GM15510 (cell line): Measurements from ENCODE around the gene CUL1.

Experiments
- POLR2A ChIP-seq: IDR thresholded peaks from 3 replicates; pipeline ENCODE4 v1.6.1; 2011; ENCODE audit warnings: borderline replicate concordance; ENCODE audit not compliant: insufficient read length; ENCODE audit errors: extremely low read depth

CUL1 gene

DNA sequence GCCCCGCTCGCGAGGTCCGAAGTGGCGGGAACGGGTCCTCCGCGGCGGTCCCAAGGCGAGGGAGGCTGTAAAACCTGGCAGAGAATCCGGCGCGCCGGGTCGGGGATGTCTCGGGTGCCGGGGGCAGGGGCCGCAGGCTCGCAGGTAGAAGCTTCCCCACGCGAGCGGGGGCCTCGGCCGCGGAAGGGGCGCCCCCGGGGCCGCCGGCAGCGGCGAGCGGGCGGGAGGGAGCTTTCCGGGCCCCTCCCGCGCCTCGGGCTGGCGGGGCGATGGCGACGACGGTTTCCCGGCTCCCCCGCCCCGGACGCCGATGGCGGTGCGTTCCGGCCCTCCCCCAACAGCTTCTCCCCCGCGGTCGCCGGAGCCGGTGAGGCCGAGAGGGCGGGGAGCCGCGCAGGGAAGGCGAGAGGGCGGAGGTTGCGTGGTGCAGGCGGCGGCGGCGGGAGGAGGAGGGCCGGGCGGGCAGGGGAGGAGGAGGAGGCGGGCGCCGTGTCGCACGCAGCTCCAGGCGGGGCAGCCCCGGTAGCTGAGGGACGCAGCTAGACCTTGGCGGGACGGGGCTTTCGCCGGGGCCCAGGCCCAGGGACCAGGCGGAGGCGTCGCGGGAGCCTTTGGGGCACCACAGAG is at the start of gene CUL1:
Gene CUL1, plus strand, starts transcription at position 507 of the 627 bp plus-strand sequence. CDS start 31,220 bp downstream, outside the sequence.
- peak; percentile 74 for TF ChIP-seq POLR2A

DNA sequence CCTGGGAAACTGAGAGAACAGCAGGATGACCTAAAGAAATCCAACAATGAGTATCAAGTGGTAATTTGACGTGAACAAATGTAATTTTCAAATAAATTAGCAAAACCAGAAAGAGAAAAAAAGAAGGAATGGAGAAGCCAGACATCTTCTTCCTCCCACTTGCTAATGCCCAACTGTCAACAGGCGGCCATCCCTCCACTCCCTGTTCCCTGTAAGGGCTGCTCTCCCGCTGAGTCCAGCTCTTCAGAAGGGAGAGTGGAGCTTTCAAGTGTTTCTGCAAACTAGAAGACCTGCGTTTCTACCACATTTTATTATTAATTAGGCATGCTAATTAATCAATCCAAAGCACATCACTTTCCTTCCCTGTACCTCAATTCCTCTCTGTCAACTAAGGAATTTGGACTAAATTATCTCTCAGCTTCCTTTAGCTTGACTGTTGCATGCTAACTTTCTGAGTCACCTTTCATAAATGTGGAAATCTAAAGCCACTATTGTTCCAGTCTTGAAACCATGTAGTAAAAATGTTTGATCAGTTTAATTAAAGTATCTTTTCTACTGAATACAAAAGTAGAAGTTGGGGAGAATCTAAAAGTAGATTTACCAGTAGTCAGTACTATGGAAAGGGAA is 48.4 kb upstream of the CUL1 start:
- no peak for TF ChIP-seq POLR2A

DNA sequence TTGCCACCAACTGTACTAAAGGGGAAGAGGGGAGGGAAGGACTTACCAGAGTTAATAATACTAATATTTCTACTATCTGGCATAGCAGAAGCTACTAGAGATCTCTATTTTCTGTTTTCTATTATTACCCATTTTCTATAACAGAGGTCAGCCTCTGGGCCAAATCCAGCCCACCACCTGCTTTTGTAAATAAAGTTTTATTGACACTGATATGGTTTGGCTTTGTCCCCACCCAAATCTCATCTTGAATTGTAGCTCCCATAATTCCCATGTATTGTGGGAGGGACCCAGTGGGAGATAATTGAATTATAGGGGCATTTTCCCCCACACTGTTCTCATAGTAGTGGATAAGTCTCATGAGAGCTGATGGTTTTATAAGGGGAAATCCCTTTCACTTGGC is 45.9 kb upstream of the CUL1 start:
- no peak for TF ChIP-seq POLR2A

DNA sequence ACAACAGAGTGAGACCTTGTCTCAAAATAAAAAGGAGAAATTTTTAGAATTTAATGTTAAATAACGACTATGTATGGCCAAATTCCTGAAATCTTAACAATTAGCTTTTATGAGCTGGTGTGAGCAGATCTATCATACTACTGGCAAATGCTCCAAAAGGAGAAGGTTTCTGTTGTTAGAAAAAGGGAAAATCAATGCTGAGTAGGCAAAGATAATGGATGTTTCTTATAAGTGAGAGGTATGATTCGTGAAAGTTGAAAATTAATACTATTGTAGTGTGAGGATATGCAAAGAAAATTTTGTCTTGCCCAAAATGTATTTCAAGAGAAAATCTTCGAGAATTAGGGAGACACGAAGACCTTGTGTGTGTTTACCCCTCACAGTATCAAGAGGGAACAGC is 40.8 kb upstream of the CUL1 start:
- TF ChIP-seq POLR2A = no peak

DNA sequence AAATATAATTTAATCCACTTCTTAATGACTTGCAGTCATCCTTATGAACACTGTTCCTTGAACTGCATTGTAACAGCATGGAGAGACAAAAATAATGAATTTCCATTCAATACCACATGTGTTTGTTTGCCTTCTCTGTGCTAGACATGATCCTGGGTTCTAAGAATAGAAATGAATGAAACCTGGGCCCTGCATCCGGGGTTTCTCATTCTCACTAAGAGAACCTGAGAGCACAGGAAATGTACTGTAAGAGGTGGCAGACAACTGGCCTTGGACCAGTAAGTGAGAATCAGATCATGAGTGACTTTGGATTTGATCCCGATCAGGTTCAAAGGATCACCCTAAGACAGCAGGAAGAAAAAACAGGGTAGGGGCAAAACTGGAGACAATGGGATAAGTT is 37.2 kb upstream of the CUL1 start:
- TF ChIP-seq POLR2A = no peak

DNA sequence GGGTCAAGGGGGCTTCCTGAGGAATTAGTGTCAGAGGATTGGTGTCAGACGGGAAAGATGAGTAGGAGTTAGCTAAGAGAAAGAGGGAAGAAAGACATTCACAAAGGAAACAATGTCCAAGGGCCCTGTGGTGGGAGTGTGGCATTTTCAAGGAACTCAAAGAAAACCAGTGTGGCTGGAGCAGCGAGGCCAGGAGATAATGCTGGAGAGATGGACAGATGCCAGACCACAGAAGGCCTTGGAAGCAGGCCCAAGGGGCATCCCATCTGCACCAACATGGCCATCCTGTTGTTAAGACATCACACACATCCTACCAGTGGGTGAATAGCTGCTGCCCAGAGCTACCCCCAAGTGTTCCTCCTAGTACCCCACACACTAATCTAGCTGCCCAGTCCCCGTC is 36.1 kb upstream of the CUL1 start:
- TF ChIP-seq POLR2A = no peak

DNA sequence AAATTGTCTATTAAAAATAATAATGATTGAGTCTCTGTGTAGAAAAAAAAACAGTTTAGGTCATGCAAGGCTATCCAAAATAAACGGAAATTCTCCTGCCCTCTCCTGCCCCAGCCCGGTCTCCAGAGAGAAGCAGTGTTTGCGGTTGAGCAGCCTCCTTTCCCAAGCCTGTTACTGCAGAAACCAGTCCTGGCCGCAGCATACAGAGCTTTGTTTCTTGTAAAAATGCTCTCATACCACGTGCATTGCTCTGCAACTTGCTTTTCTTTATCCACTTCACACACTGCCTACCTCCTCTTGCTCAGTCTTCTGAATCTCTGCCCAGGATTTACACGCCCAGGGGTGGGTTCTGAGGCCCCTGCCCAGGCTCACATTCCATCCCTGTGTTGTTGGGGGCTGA is 34.4 kb upstream of the CUL1 start:
- TF ChIP-seq POLR2A = no peak

DNA sequence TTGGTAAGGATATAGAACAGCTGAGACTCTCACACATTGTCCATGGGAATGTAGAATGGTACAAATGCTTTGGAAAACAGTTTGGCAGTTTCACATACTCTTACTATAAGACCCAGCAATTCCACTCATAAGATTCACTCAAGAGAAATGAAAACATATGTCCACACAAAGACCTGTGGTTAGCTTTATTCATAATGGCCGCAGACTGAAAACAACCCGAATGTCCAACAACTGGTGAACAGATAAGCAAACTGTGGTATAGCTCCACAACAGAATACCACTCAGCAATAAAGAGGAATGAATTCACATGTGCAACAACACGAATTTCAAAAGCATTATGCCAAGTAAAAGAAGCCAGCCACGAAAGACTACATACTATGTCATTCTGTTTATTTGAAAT is 33.5 kb upstream of the CUL1 start:
- no peak for TF ChIP-seq POLR2A

DNA sequence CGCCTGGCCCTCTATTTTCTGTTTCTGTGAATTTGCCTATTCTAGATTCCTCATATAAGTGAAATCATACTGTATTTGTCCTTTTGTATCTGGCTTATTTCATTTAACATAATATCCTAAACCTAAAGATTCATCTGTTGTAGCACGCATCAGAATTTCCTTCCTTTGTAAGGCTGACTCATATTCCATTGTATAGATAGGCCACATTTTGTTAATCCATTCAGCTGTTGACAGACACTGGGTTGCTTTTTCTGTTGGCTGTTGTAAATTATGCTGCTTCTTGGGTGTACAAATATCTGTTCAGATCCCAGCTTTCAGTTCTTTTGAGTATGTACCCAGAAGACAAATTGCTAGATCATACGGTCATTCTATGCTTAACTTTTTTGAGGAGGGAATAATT is 28.8 kb upstream of the CUL1 start:
- TF ChIP-seq POLR2A = no peak

DNA sequence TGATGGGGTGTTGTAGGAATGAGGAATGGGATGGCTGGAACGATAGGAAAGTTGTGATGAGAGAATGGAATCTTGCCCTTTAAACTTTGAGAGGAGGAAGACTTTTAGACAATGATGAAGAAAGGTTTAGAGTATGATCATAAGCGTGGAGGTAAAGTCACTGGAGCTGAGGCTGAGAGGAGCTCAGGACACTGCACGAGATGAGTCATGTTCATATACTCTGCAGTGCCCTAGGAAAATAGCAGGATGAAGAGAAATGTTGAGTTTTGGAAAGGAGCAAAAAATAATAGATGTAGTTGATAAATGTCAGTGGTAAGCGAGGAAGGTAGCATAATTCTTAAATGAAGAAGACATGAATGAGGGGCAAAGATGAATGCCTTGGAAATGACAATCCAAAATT is 28.3 kb upstream of the CUL1 start:
- TF ChIP-seq POLR2A = no peak

DNA sequence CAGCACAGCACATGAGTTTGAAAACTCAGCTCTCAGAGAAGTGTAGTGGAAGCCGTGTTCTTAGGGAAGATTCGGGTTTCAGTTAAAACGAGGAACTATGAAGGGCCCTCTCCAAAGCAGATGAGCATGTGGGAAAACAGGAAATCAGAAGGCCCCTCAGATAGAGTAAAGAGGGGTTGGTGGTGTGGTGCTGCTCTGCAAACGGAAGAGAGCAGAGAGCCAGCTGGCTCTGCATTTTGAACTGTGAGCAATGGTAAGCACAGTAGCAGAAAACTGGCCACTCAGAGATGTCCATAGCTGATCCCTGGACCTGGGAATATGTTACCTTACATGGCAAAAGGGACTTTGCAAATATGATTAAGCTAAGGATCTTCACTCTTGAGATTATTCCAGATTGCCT is 27.9 kb upstream of the CUL1 start:
- no peak for TF ChIP-seq POLR2A

DNA sequence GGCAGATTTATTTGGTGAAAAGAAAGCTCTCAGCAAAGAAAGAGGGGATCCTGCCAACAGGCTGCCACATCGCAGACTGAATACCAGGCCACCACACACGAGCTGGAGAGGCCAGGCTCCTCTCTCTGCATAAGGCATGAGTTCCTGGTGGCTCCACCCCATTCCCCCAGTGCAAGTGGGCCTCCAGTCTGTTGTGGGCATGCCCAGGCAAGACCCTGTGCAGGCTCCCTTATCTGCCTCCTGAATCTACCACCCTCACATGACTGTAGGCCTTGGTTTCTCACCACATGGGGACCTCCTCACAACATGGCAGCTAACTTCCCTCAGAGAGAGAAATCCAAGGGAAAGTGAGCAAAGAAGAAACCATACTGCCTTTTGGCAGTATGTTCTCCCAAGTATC is 26.7 kb upstream of the CUL1 start:
- TF ChIP-seq POLR2A = no peak

DNA sequence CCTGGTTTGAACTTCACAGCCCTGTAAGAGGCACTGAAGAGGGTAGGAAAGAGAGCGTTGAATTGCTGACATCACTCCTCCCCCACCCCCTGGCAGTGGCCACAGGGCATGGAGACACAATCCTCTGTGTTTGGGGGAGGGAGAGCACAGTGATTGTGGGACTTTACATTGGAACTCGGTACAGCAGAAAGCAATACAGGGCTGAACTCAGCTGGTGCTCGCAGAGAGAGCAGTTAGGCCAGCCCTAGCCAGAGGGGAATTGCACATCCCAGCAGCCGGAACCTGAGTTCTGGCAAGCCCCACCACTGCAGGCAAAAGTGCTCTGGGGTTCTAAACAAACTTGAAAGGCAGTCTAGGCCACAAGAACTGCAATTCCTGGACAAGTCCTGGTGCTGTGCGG is 24.0 kb upstream of the CUL1 start:
- no peak for TF ChIP-seq POLR2A

DNA sequence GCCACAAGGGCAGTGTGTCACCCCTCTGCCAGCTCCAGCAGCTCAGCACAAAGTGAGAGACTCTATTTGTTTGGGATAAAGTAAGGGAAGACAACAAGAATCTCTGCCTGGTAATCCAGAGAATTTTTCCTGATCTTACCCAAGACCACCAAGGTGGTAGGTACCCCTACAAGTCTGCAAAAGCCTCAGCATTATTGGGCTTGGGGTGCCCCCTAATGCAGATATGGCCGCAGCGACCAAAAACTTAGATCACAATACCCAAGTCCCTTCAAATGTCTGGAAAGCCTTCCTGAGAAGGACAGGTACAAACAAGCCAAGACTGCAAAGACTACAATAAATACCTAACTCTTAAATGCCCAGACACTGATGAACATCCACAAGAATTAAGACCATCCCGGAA is 22.4 kb upstream of the CUL1 start:
- TF ChIP-seq POLR2A = no peak

DNA sequence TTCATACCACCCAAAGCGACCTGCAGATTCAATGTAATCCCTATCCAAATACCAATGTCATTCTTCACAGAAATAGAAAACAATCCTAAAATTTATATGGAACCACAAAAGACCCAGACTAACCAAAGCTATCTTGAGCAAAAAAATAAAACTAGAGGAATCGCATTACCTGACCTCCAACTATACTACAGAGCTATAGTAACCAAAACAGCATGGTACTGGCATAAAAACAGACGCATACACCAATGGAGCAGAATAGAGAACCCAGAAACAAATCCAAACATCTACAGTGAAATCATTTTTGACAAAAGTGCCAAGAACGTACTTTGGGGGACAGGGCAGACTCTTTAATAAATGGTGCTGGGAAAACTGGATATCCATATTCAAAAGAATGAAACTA is 16.9 kb upstream of the CUL1 start:
- no peak for TF ChIP-seq POLR2A

DNA sequence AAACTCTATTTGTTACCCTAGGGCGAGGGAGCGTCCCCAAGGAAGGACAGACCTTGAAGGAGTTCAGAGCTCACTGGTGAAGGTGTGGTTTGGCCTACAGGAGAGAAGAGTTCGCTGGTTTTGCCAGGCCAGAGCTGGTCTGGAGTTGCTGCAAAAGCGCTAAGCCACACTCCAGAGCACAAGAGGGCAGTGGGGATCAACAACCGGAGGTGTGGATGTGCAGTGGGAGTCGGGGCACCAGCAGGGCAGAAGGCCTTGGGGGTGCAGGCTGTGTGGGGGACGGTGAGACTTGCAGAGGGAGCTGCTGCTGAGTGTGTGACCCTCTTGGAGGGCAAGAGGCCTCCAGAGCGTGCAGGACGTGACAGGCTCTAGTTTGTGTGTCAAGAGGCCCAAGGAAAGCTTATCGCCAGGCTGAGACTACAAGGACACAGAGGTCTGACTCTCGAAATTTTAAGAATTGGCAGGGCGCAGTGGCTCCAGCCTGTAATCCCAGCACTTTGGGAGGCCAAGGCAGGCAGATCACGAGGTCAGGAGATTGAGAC is 14.3 kb upstream of the CUL1 start:
- no peak for TF ChIP-seq POLR2A
